Measurements from ENCODE around the gene FOXO3B. TPM values are rescaled to one million over a fixed set of nuclear protein-coding genes. Genes with fewer than 3 reads are reported as not detected.
"Not testable (repeated sequence)": the region's sequence is repeated elsewhere in the genome, so short reads cannot be mapped to it uniquely, and the experiment has no call there.

The FOXO3B gene
- polyA plus RNA-seq, 2 donors: 0.28 to 0.33 TPM

- not testable (repeated sequence) for H3K36me3 ChIP-seq (ENCODE audit: control insufficient read depth in 2 of 2, insufficient read depth in 2 of 2, low read length in 1 of 2); H3K27ac ChIP-seq (ENCODE audit: low read depth in 2 of 2, low read length in 1 of 2); H3K27me3 ChIP-seq (ENCODE audit: control insufficient read depth in 1 of 2, insufficient read depth in 2 of 2, low read length in 2 of 2); H3K4me3 ChIP-seq (ENCODE audit: low read depth in 1 of 2, low read length in 2 of 2); H3K4me1 ChIP-seq (ENCODE audit: control insufficient read depth in 2 of 2, insufficient read depth in 2 of 2, low read length in 1 of 2); H3K9me3 ChIP-seq (ENCODE audit: control insufficient read depth in 2 of 2, insufficient read depth in 1 of 2, low read depth in 1 of 2, low read length in 1 of 2)
- WGBS, 2 donors: 87 to 93% methylated on average over 5 of the region's 5 CpGs
These were observed 20.0 kb downstream of the FOXO3B start for GRCh38 chr17:18661924-18662624.

GRCh38 chr17:18650094-18650493 is 32.0 kb downstream of the FOXO3B start:
- H3K27me3 ChIP-seq (ENCODE audit: control insufficient read depth in 1 of 2, insufficient read depth in 2 of 2, low read length in 2 of 2); H3K36me3 ChIP-seq (ENCODE audit: control insufficient read depth in 2 of 2, insufficient read depth in 2 of 2, low read length in 1 of 2); H3K4me1 ChIP-seq (ENCODE audit: control insufficient read depth in 2 of 2, insufficient read depth in 2 of 2, low read length in 1 of 2); H3K4me3 ChIP-seq (ENCODE audit: low read depth in 1 of 2, low read length in 2 of 2); H3K27ac ChIP-seq (ENCODE audit: low read depth in 2 of 2, low read length in 1 of 2); H3K9me3 ChIP-seq (ENCODE audit: control insufficient read depth in 2 of 2, insufficient read depth in 1 of 2, low read depth in 1 of 2, low read length in 1 of 2): not testable (repeated sequence)
- 52 to 70% methylated on average over 16 to 23 of the region's 23 CpGs for WGBS, 2 donors

GRCh38 chr17:18644291-18644690 is 37.8 kb downstream of the FOXO3B start, which contains the start of gene TBC1D28:
Gene TBC1D28, minus strand, starts transcription at chr17:18644391. Its CDS starts 3,039 bp downstream, at chr17:18641352.
- H3K4me1 ChIP-seq (ENCODE audit: control insufficient read depth in 2 of 2, insufficient read depth in 2 of 2, low read length in 1 of 2); H3K4me3 ChIP-seq (ENCODE audit: low read depth in 1 of 2, low read length in 2 of 2); H3K27me3 ChIP-seq (ENCODE audit: control insufficient read depth in 1 of 2, insufficient read depth in 2 of 2, low read length in 2 of 2); H3K27ac ChIP-seq (ENCODE audit: low read depth in 2 of 2, low read length in 1 of 2); H3K36me3 ChIP-seq (ENCODE audit: control insufficient read depth in 2 of 2, insufficient read depth in 2 of 2, low read length in 1 of 2); H3K9me3 ChIP-seq (ENCODE audit: control insufficient read depth in 2 of 2, insufficient read depth in 1 of 2, low read depth in 1 of 2, low read length in 1 of 2): not testable (repeated sequence)
- WGBS, 2 donors: 83 to 90% methylated on average over 9 of the region's 9 CpGs

GRCh38 chr17:18643124-18643523 is 39.0 kb downstream of the FOXO3B start:
- WGBS, 2 donors: 40 to 75% methylated on average over 1 to 4 of the region's 6 CpGs
- H3K9me3 ChIP-seq (ENCODE audit: control insufficient read depth in 2 of 2, insufficient read depth in 1 of 2, low read depth in 1 of 2, low read length in 1 of 2); H3K36me3 ChIP-seq (ENCODE audit: control insufficient read depth in 2 of 2, insufficient read depth in 2 of 2, low read length in 1 of 2); H3K4me1 ChIP-seq (ENCODE audit: control insufficient read depth in 2 of 2, insufficient read depth in 2 of 2, low read length in 1 of 2); H3K27me3 ChIP-seq (ENCODE audit: control insufficient read depth in 1 of 2, insufficient read depth in 2 of 2, low read length in 2 of 2); H3K4me3 ChIP-seq (ENCODE audit: low read depth in 1 of 2, low read length in 2 of 2); H3K27ac ChIP-seq (ENCODE audit: low read depth in 2 of 2, low read length in 1 of 2): not testable (repeated sequence)

GRCh38 chr17:18638357-18638756 is 43.8 kb downstream of the FOXO3B start:
- H3K27ac ChIP-seq (ENCODE audit: low read depth in 2 of 2, low read length in 1 of 2): not testable (repeated sequence)

GRCh38 chr17:18636237-18636636 is 45.9 kb downstream of the FOXO3B start:
- H3K9me3 ChIP-seq (ENCODE audit: control insufficient read depth in 2 of 2, insufficient read depth in 1 of 2, low read depth in 1 of 2, low read length in 1 of 2); H3K27me3 ChIP-seq (ENCODE audit: control insufficient read depth in 1 of 2, insufficient read depth in 2 of 2, low read length in 2 of 2); H3K4me1 ChIP-seq (ENCODE audit: control insufficient read depth in 2 of 2, insufficient read depth in 2 of 2, low read length in 1 of 2); H3K36me3 ChIP-seq (ENCODE audit: control insufficient read depth in 2 of 2, insufficient read depth in 2 of 2, low read length in 1 of 2); H3K27ac ChIP-seq (ENCODE audit: low read depth in 2 of 2, low read length in 1 of 2); H3K4me3 ChIP-seq (ENCODE audit: low read depth in 1 of 2, low read length in 2 of 2): not testable (repeated sequence)
- WGBS, 2 donors: 69 to 70% methylated on average over 7 of the region's 7 CpGs

More at GRCh38 chr17:18638357-18638756, 43.8 kb downstream of the FOXO3B start:
- H3K4me1 ChIP-seq (ENCODE audit: control insufficient read depth in 2 of 2, insufficient read depth in 2 of 2, low read length in 1 of 2); H3K36me3 ChIP-seq (ENCODE audit: control insufficient read depth in 2 of 2, insufficient read depth in 2 of 2, low read length in 1 of 2); H3K4me3 ChIP-seq (ENCODE audit: low read depth in 1 of 2, low read length in 2 of 2); H3K9me3 ChIP-seq (ENCODE audit: control insufficient read depth in 2 of 2, insufficient read depth in 1 of 2, low read depth in 1 of 2, low read length in 1 of 2); H3K27me3 ChIP-seq (ENCODE audit: control insufficient read depth in 1 of 2, insufficient read depth in 2 of 2, low read length in 2 of 2): not testable (repeated sequence)
- 90% methylated on average over 13 of the region's 13 CpGs for WGBS, 2 donors

GRCh38 chr17:18635773-18636172 is 46.3 kb downstream of the FOXO3B start:
- H3K4me1 ChIP-seq (ENCODE audit: control insufficient read depth in 2 of 2, insufficient read depth in 2 of 2, low read length in 1 of 2); H3K27ac ChIP-seq (ENCODE audit: low read depth in 2 of 2, low read length in 1 of 2); H3K4me3 ChIP-seq (ENCODE audit: low read depth in 1 of 2, low read length in 2 of 2); H3K27me3 ChIP-seq (ENCODE audit: control insufficient read depth in 1 of 2, insufficient read depth in 2 of 2, low read length in 2 of 2); H3K9me3 ChIP-seq (ENCODE audit: control insufficient read depth in 2 of 2, insufficient read depth in 1 of 2, low read depth in 1 of 2, low read length in 1 of 2); H3K36me3 ChIP-seq (ENCODE audit: control insufficient read depth in 2 of 2, insufficient read depth in 2 of 2, low read length in 1 of 2): not testable (repeated sequence)
- 81 to 89% methylated on average over 5 to 7 of the region's 7 CpGs for WGBS, 2 donors

GRCh38 chr17:18634550-18635263 is 47.4 kb downstream of the FOXO3B start:
- 11 to 15% methylated on average over 50 to 56 of the region's 56 CpGs for WGBS, 2 donors
- H3K27ac ChIP-seq (ENCODE audit: low read depth in 2 of 2, low read length in 1 of 2); H3K9me3 ChIP-seq (ENCODE audit: control insufficient read depth in 2 of 2, insufficient read depth in 1 of 2, low read depth in 1 of 2, low read length in 1 of 2); H3K27me3 ChIP-seq (ENCODE audit: control insufficient read depth in 1 of 2, insufficient read depth in 2 of 2, low read length in 2 of 2); H3K4me1 ChIP-seq (ENCODE audit: control insufficient read depth in 2 of 2, insufficient read depth in 2 of 2, low read length in 1 of 2); H3K36me3 ChIP-seq (ENCODE audit: control insufficient read depth in 2 of 2, insufficient read depth in 2 of 2, low read length in 1 of 2): not testable (repeated sequence)
- peak overlapping the region in 1 of 2 donors; percentile 19 for H3K4me3 ChIP-seq (ENCODE audit: low read depth in 1 of 2, low read length in 2 of 2)
